HUES64 (cell line): Measurements from ENCODE around the gene PFN1.
"Not testable (repeated sequence)": the region's sequence is repeated elsewhere in the genome, so short reads cannot be mapped to it uniquely, and the experiment has no call there.

Experiments
- H3K27ac ChIP-seq: 2 replicates; pipeline ENCODE4 v1.7.0; 2013; ENCODE audit warnings: low read depth, low read length, inconsistent platforms
- H3K27me3 ChIP-seq: 2 replicates; pipeline ENCODE4 v1.6.1; 2013; ENCODE audit warnings: mild to moderate bottlenecking, low read length; ENCODE audit not compliant: insufficient read depth
- H3K36me3 ChIP-seq: 2 replicates; pipeline ENCODE4 v1.6.1; 2013; ENCODE audit warnings: mild to moderate bottlenecking, low read length; ENCODE audit not compliant: insufficient read depth
- H3K4me1 ChIP-seq: 2 replicates; pipeline ENCODE4 v1.6.1; 2013; ENCODE audit warnings: mild to moderate bottlenecking, low read length, moderate library complexity; ENCODE audit not compliant: insufficient read depth
- H3K4me3 ChIP-seq: 2 replicates; pipeline ENCODE4 v1.5.1; 2013; ENCODE audit warnings: mild to moderate bottlenecking, low read length, moderate library complexity
- H3K9ac ChIP-seq: 2 replicates; pipeline ENCODE4 v1.6.1; 2013; ENCODE audit warnings: mild to moderate bottlenecking, low read depth, low read length
- H3K9me3 ChIP-seq: 2 replicates; pipeline ENCODE4 v1.6.1; 2013; ENCODE audit warnings: low read depth, low read length; ENCODE audit not compliant: insufficient read depth
- whole genome bisulfite sequencing: fragments of 150-250, 120-280 bp; methylation state at CpG from one replicate; pipeline ENCODE4 v1.1.7; 2013; ENCODE audit warnings: missing lambda C conversion rate; 5-methylcytosine and 5-hydroxymethylcytosine counted together

Gene PFN1

DNA sequence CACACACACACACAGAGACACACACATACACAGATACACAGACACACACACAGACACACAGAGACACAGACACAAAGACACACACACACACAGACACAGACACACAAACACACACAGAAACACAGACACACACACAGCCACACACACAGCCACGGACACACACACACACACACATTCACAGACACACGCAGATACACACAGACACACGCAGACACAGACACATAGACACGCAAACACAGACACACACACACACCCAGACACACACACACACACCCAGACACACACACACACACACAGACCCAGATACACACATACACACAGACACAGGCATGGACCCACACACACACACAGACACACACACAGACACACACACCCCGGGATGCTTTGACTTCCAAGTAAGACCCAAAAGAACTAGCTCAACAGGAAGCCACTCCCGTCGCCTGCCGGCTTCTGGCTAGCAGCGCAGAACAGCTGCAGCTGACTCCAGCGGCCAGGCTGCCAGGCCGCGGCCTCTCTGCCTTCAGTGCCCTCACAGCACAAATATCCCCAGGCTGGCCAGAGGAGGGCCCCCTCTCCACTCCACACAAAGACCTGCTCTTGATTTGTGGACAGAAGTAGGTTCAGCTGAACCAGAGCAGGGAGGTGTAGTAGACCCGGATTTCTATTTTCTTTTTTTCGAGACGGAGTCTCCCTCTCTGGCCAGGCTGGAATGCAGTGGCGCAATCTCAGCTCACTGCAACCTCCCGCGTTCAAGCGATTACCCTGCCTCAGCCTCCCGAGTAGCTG lies 39.4 kb downstream of the PFN1 start:
- Histone ChIP-seq H3K9ac (peak overlapping the region; percentile 7; the same call in 1 of the 2 replicates), H3K36me3 (no peaks in the 10 kb centered on the region), H3K4me3 (no peak overlapping the region), H3K9me3 (no peaks in the 10 kb centered on the region), H3K27ac (0 out of 2 replicates have a peak overlapping the region, but pooled peaks have one; percentile 17), H3K27me3 (no peaks in the 10 kb centered on the region), H3K4me1 (peaks cover 10% of the 10 kb centered on the region)
- 36% methylated on average over 20 of the region's 20 CpGs for WGBS

GRCh38 chr17:4908301-4908700 lies 40.0 kb downstream of the PFN1 start:
- 31% methylated on average over 10 of the region's 10 CpGs for WGBS
- H3K4me3 ChIP-seq, result no peak overlapping the region

DNA sequence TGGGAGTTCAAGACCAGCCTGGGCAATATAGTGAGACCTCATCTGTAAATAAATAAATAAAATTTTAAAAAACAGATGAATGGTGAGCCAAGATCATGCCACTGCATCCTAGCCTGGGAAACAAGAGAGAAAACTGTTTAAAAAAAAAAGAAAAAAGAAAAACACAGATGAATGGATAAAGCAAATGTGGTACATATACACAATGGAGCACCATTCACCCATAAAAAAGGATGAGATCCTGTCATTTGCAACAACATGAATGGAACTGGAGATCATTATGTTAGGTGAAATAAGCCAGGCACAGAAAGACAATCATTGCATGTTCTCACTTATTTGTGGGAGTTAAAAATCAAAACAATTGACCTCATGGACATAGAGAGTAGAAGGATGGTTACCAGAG lies 41.7 kb downstream of the PFN1 start:
- H3K27me3 ChIP-seq, H3K9me3 ChIP-seq, H3K27ac ChIP-seq, H3K36me3 ChIP-seq, H3K9ac ChIP-seq, H3K4me3 ChIP-seq: not testable (repeated sequence)
- peaks cover 10% of the 10 kb centered on the region for H3K4me1 ChIP-seq

More at GRCh38 chr17:4908301-4908700, 40.0 kb downstream of the PFN1 start:
- no peaks in the 10 kb centered on the region for H3K27me3 ChIP-seq
- H3K9ac ChIP-seq, result peak overlapping the region; percentile 7; the same call in 1 of the 2 replicates
- peak overlapping the region; percentile 10; the same call in 1 of the 2 replicates for H3K27ac ChIP-seq
- H3K4me1 ChIP-seq, result peaks cover 10% of the 10 kb centered on the region
- H3K36me3 ChIP-seq, result no peaks in the 10 kb centered on the region
- H3K9me3 ChIP-seq, result no peaks in the 10 kb centered on the region

GRCh38 chr17:4903051-4903818 lies 45.1 kb downstream of the PFN1 start, which contains the start of gene CHRNE:
TSS of gene CHRNE (minus strand) at chr17:4903098. CDS start at chr17:4903063, 35 bp downstream.
- 54% methylated on average over 10 of the region's 10 CpGs for WGBS
- Histone ChIP-seq H3K27me3 (no peaks in the 10 kb centered on the region), H3K9me3 (no peaks in the 10 kb centered on the region), H3K36me3 (no peaks in the 10 kb centered on the region), H3K27ac (no peak within 1 kb of the TSS), H3K4me3 (no peak within 1 kb of the TSS), H3K4me1 (peaks cover 3% of the 10 kb centered on the region; the same call in 1 of the 2 replicates), H3K9ac (no peak within 1 kb of the TSS)

- Histone ChIP-seq H3K4me3 (no peak overlapping the region), H3K27me3 (no peaks in the 10 kb centered on the region), H3K36me3 (no peaks in the 10 kb centered on the region), H3K27ac (no peak overlapping the region), H3K9me3 (no peaks in the 10 kb centered on the region), H3K4me1 (no peaks in the 10 kb centered on the region), H3K9ac (no peak overlapping the region)
- 91% methylated on average over 8 of the region's 8 CpGs for WGBS
Measured at GRCh38 chr17:4902540-4902939, 45.8 kb downstream of the PFN1 start.

DNA sequence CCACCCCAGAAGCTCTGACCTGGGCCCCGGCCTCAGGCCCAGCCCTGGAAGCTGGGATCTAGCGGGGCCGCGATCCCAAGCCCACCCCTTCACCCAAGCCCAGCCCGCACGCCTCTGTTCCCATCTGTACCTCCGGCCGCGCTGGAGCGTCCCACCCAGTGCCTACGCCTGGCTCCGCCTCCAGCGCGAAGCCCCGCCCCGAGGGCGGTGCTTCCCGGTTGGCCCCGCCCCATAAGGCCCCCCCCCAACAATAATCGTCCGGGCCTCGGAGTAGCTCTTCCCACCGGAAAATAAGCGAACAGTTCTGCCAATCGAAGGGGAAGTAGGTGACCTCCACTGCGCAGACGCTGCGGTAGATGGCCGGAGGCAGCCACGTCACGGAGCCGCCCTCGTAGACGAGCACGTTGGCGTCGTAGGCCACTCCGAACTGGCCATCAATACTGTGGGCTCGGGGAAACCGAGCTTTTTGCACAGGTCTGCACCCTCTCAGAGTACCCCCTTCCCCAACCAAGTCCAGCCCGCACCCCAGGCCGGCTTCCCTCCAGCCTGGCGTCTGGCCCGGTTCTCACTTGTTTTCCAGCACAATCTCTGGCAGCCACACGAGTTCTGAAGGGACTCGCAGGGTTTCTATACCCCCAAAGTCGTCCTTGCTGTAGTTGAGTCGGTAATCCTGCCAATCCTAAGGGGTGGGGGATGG lies 46.5 kb downstream of the PFN1 start:
- Histone ChIP-seq H3K27me3 (no peaks in the 10 kb centered on the region), H3K9ac (no peak overlapping the region), H3K36me3 (peaks cover under 1% of the 10 kb centered on the region), H3K4me3 (no peak overlapping the region), H3K9me3 (no peaks in the 10 kb centered on the region), H3K4me1 (no peaks in the 10 kb centered on the region), H3K27ac (no peak overlapping the region)
- 95% methylated on average over 48 of the region's 48 CpGs for WGBS

DNA sequence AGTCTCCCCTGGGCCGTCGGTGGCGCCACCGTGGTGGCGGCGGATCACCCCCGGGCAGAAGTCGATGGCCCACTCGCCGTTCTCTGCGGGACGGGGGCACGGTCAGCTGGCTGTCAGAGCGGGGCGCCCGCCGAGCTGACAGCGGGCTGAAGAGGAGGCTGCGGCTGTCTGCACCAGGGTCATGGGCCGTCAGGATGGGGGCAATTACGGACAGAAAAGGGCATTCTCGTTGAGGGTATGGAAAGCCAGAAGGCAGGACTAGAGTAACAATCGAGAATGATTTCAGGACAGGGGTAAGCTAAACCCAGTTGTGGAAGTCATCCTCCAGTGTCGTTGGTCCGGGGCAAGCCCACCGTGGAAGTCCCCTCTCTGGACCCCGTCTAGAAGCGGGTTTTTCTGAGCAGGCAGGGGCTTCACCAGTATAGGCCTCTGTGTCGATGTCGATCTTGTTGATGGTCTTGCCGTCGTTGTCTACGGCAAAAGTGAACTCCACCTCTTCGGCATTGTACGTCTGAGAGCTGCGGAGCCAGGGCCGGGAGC lies 47.2 kb downstream of the PFN1 start:
- H3K27ac ChIP-seq, result no peak overlapping the region
- peaks cover 7% of the 10 kb centered on the region for H3K36me3 ChIP-seq
- no peaks in the 10 kb centered on the region for H3K27me3 ChIP-seq
- 96% methylated on average over 37 of the region's 37 CpGs for WGBS
- peak overlapping the region; percentile 58; the same call in 1 of the 2 replicates for H3K4me3 ChIP-seq
- H3K9ac ChIP-seq, result no peak overlapping the region
- H3K4me1 ChIP-seq, result no peaks in the 10 kb centered on the region
- no peaks in the 10 kb centered on the region for H3K9me3 ChIP-seq

GRCh38 chr17:4900231-4901107 lies 47.9 kb downstream of the PFN1 start:
- H3K9me3 ChIP-seq, result no peaks in the 10 kb centered on the region
- H3K4me3 ChIP-seq, result peak overlapping the region; percentile 58
- H3K9ac ChIP-seq, result no peak overlapping the region
- H3K27me3 ChIP-seq, result no peaks in the 10 kb centered on the region
- H3K4me1 ChIP-seq, result no peaks in the 10 kb centered on the region
- 93% methylated on average over 65 of the region's 65 CpGs for WGBS
- H3K36me3 ChIP-seq, result peaks cover 12% of the 10 kb centered on the region
- no peak overlapping the region for H3K27ac ChIP-seq

GRCh38 chr17:4899341-4900230 lies 48.7 kb downstream of the PFN1 start, which contains the start of gene C17orf107:
TSS of gene C17orf107 (plus strand) at chr17:4899536. CDS start at chr17:4899763, 227 bp downstream.
- no peaks in the 10 kb centered on the region for H3K4me1 ChIP-seq
- peak within 1 kb of the TSS; percentile 43 for H3K9ac ChIP-seq
- no peaks in the 10 kb centered on the region for H3K27me3 ChIP-seq
- peak within 1 kb of the TSS; percentile 58 for H3K4me3 ChIP-seq
- H3K27ac ChIP-seq, result 0 out of 2 replicates have a peak within 1 kb of the TSS, but pooled peaks have one; percentile 10
- WGBS, result 93% methylated on average over 60 of the region's 60 CpGs
- H3K36me3 ChIP-seq, result peaks cover 21% of the 10 kb centered on the region
- H3K9me3 ChIP-seq, result no peaks in the 10 kb centered on the region
